Neuronal stem cell (in vitro differentiated cells): ENCODE data around the gene OLFM2.
"Not testable (repeated sequence)": the region's sequence is repeated elsewhere in the genome, so short reads cannot be mapped to it uniquely, and the experiment has no call there.

Experiments
- DNase-seq: peaks from one replicate; pipeline ENCODE4 v3.0.0-alpha.2; 2013; ENCODE audit warnings: low spot score
- H2AFZ ChIP-seq: one replicate; pipeline ENCODE4 v1.6.1; 2013; ENCODE audit warnings: mild to moderate bottlenecking, low read length, inconsistent platforms
- H2AK5ac ChIP-seq: 2 replicates; pipeline ENCODE4 v1.6.1; 2013; ENCODE audit warnings: low read depth, mild to moderate bottlenecking, inconsistent platforms, low read length, moderate library complexity, mixed read lengths
- H2BK120ac ChIP-seq: 2 replicates; pipeline ENCODE4 v1.6.1; 2013; ENCODE audit warnings: low read depth, mild to moderate bottlenecking, inconsistent platforms, low read length, moderate library complexity, mixed read lengths
- H2BK12ac ChIP-seq: one replicate; pipeline ENCODE4 v1.6.1; 2013; ENCODE audit warnings: low read length, inconsistent platforms
- H2BK15ac ChIP-seq: 2 replicates; pipeline ENCODE4 v1.6.1; 2013; ENCODE audit warnings: mild to moderate bottlenecking, low read length, inconsistent platforms, mixed read lengths
- H2BK5ac ChIP-seq: one replicate; pipeline ENCODE4 v1.6.1; 2013; ENCODE audit warnings: inconsistent platforms, mild to moderate bottlenecking, low read length, moderate library complexity
- H3K14ac ChIP-seq: one replicate; pipeline ENCODE4 v1.6.1; 2013; ENCODE audit warnings: low read length, inconsistent platforms
- H3K18ac ChIP-seq: 2 replicates; pipeline ENCODE4 v1.6.1; 2013; ENCODE audit warnings: low read length, inconsistent platforms
- H3K23ac ChIP-seq: 2 replicates; pipeline ENCODE4 v1.6.1; 2013; ENCODE audit warnings: low read depth, mild to moderate bottlenecking, mixed read lengths, low read length, inconsistent platforms; ENCODE audit not compliant: poor library complexity
- H3K27ac ChIP-seq: replicated peaks from 3 replicates; pipeline ENCODE4 v1.5.1; 2013; ENCODE audit warnings: low read length, inconsistent platforms
- H3K27me3 ChIP-seq, 3 experiments: 2 replicates each; pipeline ENCODE4 v1.6.1; 2013; ENCODE audit warnings: low read length in 3 of 3, mild to moderate bottlenecking in 2 of 3, inconsistent platforms in 1 of 3, low read depth in 1 of 3, mixed read lengths in 1 of 3, moderate library complexity in 1 of 3; ENCODE audit not compliant: control insufficient read depth in 3 of 3, insufficient read depth in 3 of 3
- H3K36me3 ChIP-seq, 2 donors: replicated peaks in 1 of 2; 2 replicates each; pipeline ENCODE4 v1.6.1; 2013; ENCODE audit warnings: low read length in 2 of 2; ENCODE audit not compliant: control insufficient read depth in 2 of 2, insufficient read depth in 2 of 2
- H3K4ac ChIP-seq: 2 replicates; pipeline ENCODE4 v1.6.1; 2013; ENCODE audit warnings: inconsistent platforms, mild to moderate bottlenecking, low read length, moderate library complexity
- H3K4me1 ChIP-seq, 2 donors: 1 replicate in 1 of 2; 2 replicates in 1 of 2; pipeline ENCODE4 v1.6.1; 2013; ENCODE audit warnings: low read length in 2 of 2, low read depth in 1 of 2; ENCODE audit not compliant: control insufficient read depth in 2 of 2, insufficient read depth in 1 of 2
- H3K4me2 ChIP-seq: one replicate; pipeline ENCODE4 v1.6.1; 2013; ENCODE audit warnings: mild to moderate bottlenecking, low read length, inconsistent platforms; ENCODE audit not compliant: insufficient read depth, poor library complexity, severe bottlenecking
- H3K4me3 ChIP-seq, 2 donors: 2 replicates each; pipeline ENCODE4 v1.5.1; 2013; ENCODE audit warnings: low read length in 2 of 2, mild to moderate bottlenecking in 2 of 2, inconsistent platforms in 1 of 2, moderate library complexity in 1 of 2
- H3K79me1 ChIP-seq: one replicate; pipeline ENCODE4 v1.6.1; 2013; ENCODE audit warnings: low read depth, mild to moderate bottlenecking, inconsistent platforms, low read length, moderate library complexity
- H3K9ac ChIP-seq: one replicate; pipeline ENCODE4 v1.6.1; 2013; ENCODE audit warnings: mild to moderate bottlenecking, low read depth, low read length, inconsistent platforms; ENCODE audit not compliant: poor library complexity
- H3K9me3 ChIP-seq, 2 donors: replicated peaks in 1 of 2; 2 replicates each; pipeline versions ENCODE3 to v1.6.1; 2013; ENCODE audit warnings: low read length in 2 of 2, mild to moderate bottlenecking in 2 of 2, inconsistent platforms in 1 of 2, low read depth in 1 of 2, mixed read lengths in 1 of 2, moderate library complexity in 1 of 2; ENCODE audit not compliant: control insufficient read depth in 2 of 2, insufficient read depth in 1 of 2
- H4K8ac ChIP-seq: one replicate; pipeline ENCODE4 v1.6.1; 2013; ENCODE audit warnings: low read depth, mild to moderate bottlenecking, inconsistent platforms, low read length, moderate library complexity
- H4K91ac ChIP-seq: one replicate; pipeline ENCODE4 v1.6.1; 2013; ENCODE audit warnings: low read length, low read depth, mild to moderate bottlenecking, inconsistent platforms; ENCODE audit not compliant: poor library complexity
- whole genome bisulfite sequencing, 2 donors: extraction: QIAGEN DNeasy Blood & Tissue Kit; methylation state at CpG; one replicate each; pipeline ENCODE4 v1.1.7; 2013; ENCODE audit warnings: missing lambda C conversion rate in 2 of 2, mixed read lengths in 1 of 2; ENCODE audit not compliant: insufficient read length in 2 of 2, insufficient replicate concordance in 1 of 2; ENCODE audit errors: extremely low coverage in 2 of 2; 5-methylcytosine and 5-hydroxymethylcytosine counted together

OLFM2 gene

GRCh38 chr19:9847087-9847671 is 89.1 kb downstream of the OLFM2 start:
- Histone ChIP-seq H3K18ac (no peak overlapping the region), H3K23ac (peak overlapping the region; percentile 77), H4K8ac (no peak overlapping the region), H3K9ac (peak overlapping the region; percentile 50), H3K4me3 (no peak overlapping the region), H3K27ac (no peak overlapping the region), H3K36me3 (peaks cover 41 to 85% of the 10 kb centered on the region in 2 donors), H2BK5ac (peak overlapping the region; percentile 10), H2BK120ac (no peak overlapping the region), H2AK5ac (peak overlapping the region; percentile 54), H2AFZ (no peak overlapping the region), H3K79me1 (peaks cover 4% of the 10 kb centered on the region), H3K4me2 (no peak overlapping the region), H3K9me3 (no peaks in the 10 kb centered on the region), H3K14ac (no peak overlapping the region), H4K91ac (no peak overlapping the region), H3K27me3 (no peaks in the 10 kb centered on the region), H2BK12ac (no peak overlapping the region), H3K4ac (no peak overlapping the region), H2BK15ac (no peak overlapping the region), H3K4me1 (peaks cover 0 to 9% of the 10 kb centered on the region in 2 donors)
- no peak for DNase-seq
- WGBS, 2 donors = no CpG with 5 or more reads among the region's 13 CpGs

DNA sequence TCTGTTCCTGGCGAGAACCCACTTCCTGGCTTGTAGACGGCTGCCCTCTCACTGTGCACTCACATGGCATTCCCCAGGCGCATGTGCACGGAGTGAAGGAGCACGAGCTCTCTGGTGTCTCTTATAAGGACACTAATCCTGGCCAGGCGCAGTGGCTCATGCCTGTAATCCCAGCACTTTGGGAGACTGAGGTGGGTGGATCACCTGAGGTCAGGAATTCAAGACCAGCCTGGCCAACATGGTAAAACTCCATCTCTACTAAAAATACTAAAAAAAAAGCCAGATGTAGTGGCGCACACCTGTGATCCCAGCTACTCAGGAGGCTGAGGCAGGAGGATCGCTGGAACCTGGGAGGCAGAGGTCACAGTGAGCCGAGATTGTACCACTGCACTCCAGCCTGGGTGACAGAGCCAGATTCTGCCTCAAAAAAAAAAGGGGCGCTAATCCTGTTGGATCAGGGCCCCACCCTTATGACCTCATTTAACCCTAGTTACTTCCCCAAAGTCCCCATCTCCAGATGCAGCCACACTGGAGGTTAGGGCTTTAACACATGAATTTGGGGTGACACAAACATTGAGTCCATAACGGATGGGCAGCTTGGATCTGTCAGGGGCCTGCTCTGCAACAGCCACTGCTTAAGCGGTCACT is 92.6 kb downstream of the OLFM2 start:
- not testable (repeated sequence) for H4K91ac ChIP-seq, H2AFZ ChIP-seq, H3K4ac ChIP-seq, H3K4me2 ChIP-seq, H2BK5ac ChIP-seq, H3K4me3 ChIP-seq, H4K8ac ChIP-seq, H3K23ac ChIP-seq, H3K9me3 ChIP-seq, H3K14ac ChIP-seq, H2BK15ac ChIP-seq, H2BK12ac ChIP-seq, H3K27me3 ChIP-seq, H3K18ac ChIP-seq, H2AK5ac ChIP-seq, H3K4me1 ChIP-seq, DNase-seq, H3K27ac ChIP-seq, H3K79me1 ChIP-seq, H3K9ac ChIP-seq, H2BK120ac ChIP-seq
- no CpG with 5 or more reads among the region's 12 CpGs for WGBS, 2 donors
- H3K36me3 ChIP-seq = peaks cover 56 to 99% of the 10 kb centered on the region in 2 donors

GRCh38 chr19:9842834-9843625 is 93.3 kb downstream of the OLFM2 start:
- H4K8ac ChIP-seq = no peak overlapping the region
- no peak overlapping the region for H3K14ac ChIP-seq
- no peak overlapping the region for H2BK15ac ChIP-seq
- H2AFZ ChIP-seq = no peak overlapping the region
- peaks cover 14% of the 10 kb centered on the region for H3K79me1 ChIP-seq
- no peaks in the 10 kb centered on the region for H3K9me3 ChIP-seq
- H3K18ac ChIP-seq = no peak overlapping the region
- no peak overlapping the region for H4K91ac ChIP-seq
- H3K27ac ChIP-seq = no peak overlapping the region
- H3K4ac ChIP-seq = no peak overlapping the region
- H3K27me3 ChIP-seq = no peaks in the 10 kb centered on the region
- no peak for DNase-seq
- H3K9ac ChIP-seq = no peak overlapping the region
- H2BK120ac ChIP-seq = no peak overlapping the region
- no CpG with 5 or more reads among the region's 9 CpGs for WGBS, 2 donors
- no peak overlapping the region for H2BK12ac ChIP-seq
- H3K36me3 ChIP-seq = peaks cover 55 to 99% of the 10 kb centered on the region in 2 donors
- no peak overlapping the region for H2BK5ac ChIP-seq
- H3K4me2 ChIP-seq = no peak overlapping the region
- H3K4me1 ChIP-seq = no peaks in the 10 kb centered on the region
- no peak overlapping the region for H3K4me3 ChIP-seq
- H3K23ac ChIP-seq = no peak overlapping the region
- no peak overlapping the region for H2AK5ac ChIP-seq

DNA sequence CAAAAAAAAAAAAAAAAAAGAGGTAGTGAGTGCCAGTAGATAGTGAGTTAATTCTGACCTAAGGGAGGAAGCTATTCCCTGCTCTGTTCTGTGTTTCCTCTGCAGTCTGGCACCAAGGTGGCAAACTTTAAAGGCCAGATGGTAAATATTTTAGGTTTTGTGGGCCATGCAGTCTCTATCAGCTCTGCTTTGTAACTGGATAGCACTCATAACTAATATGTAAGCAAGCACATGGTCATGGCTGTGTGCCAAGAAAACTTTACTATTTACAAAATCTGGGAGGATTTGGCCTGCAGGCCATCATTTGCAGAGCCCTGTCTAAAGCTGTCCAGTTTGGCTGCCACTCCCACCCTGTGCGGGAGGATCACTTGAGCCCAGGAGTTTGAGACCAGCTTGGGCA is 96.9 kb downstream of the OLFM2 start:
- Histone ChIP-seq H2BK15ac (no peak overlapping the region), H3K36me3 (peaks cover 42 to 72% of the 10 kb centered on the region in 2 donors)

More for the DNA sequence above, 96.9 kb downstream of the OLFM2 start:
- DNase-seq = no peak
- H3K9me3 ChIP-seq = no peaks in the 10 kb centered on the region
- no peak overlapping the region for H3K14ac ChIP-seq
- H2BK5ac ChIP-seq = no peak overlapping the region
- H3K4me2 ChIP-seq = no peak overlapping the region
- H3K4me1 ChIP-seq = peaks cover 3 to 4% of the 10 kb centered on the region in 2 donors
- H2BK120ac ChIP-seq = no peak overlapping the region
- no peak overlapping the region for H3K9ac ChIP-seq
- no peak overlapping the region for H4K91ac ChIP-seq
- no peak overlapping the region for H2BK12ac ChIP-seq
- no peak overlapping the region for H3K4me3 ChIP-seq
- H2AFZ ChIP-seq = no peak overlapping the region
- H3K23ac ChIP-seq = no peak overlapping the region
- no peak overlapping the region for H3K4ac ChIP-seq
- H4K8ac ChIP-seq = no peak overlapping the region
- no peaks in the 10 kb centered on the region for H3K27me3 ChIP-seq
- peaks cover 17% of the 10 kb centered on the region for H3K79me1 ChIP-seq
- no CpG with 5 or more reads among the region's 1 CpG for WGBS, 2 donors
- no peak overlapping the region for H2AK5ac ChIP-seq
- no peak overlapping the region for H3K18ac ChIP-seq
- H3K27ac ChIP-seq = no peak overlapping the region
